H9 (cell line): ENCODE measurements around the gene CCDC148. TPM values are rescaled to one million over a fixed set of nuclear protein-coding genes. Genes with fewer than 3 reads are reported as not detected.

Source experiments
- DNase-seq: peaks from one replicate; pipeline ENCODE4 v3.0.0-alpha.2; 2017
- H2AFZ ChIP-seq: one replicate; pipeline ENCODE4 v1.6.1; 2013; ENCODE audit warnings: mild to moderate bottlenecking, low read length, control low read depth, moderate library complexity
- H2AK5ac ChIP-seq: 2 replicates; pipeline ENCODE4 v1.6.1; 2013; ENCODE audit warnings: low read length, control low read depth, mixed read lengths; ENCODE audit not compliant: insufficient read length
- H2BK120ac ChIP-seq: one replicate; pipeline ENCODE4 v1.6.1; 2013; ENCODE audit warnings: low read depth, mild to moderate bottlenecking, low read length, control low read depth, inconsistent platforms; ENCODE audit not compliant: poor library complexity, severe bottlenecking
- H2BK12ac ChIP-seq: 2 replicates; pipeline ENCODE4 v1.6.1; 2013; ENCODE audit warnings: low read length, control low read depth, mixed read lengths, low read depth; ENCODE audit not compliant: insufficient read length
- H2BK15ac ChIP-seq: 2 replicates; pipeline ENCODE4 v1.6.1; 2013; ENCODE audit warnings: low read depth, low read length, control low read depth
- H2BK20ac ChIP-seq: one replicate; pipeline ENCODE4 v1.6.1; 2013; ENCODE audit warnings: low read depth, mild to moderate bottlenecking, low read length, control low read depth, inconsistent platforms; ENCODE audit not compliant: poor library complexity, severe bottlenecking
- H2BK5ac ChIP-seq: 2 replicates; pipeline ENCODE4 v1.6.1; 2013; ENCODE audit warnings: low read length, control low read depth, mixed read lengths; ENCODE audit not compliant: insufficient read length
- H3K14ac ChIP-seq: 2 replicates; pipeline ENCODE4 v1.6.1; 2013; ENCODE audit warnings: low read length, control low read depth; ENCODE audit not compliant: insufficient read depth
- H3K18ac ChIP-seq: 2 replicates; pipeline ENCODE4 v1.6.1; 2013; ENCODE audit warnings: low read depth, mild to moderate bottlenecking, mixed read lengths, low read length, control low read depth; ENCODE audit not compliant: insufficient read length
- H3K23ac ChIP-seq: 2 replicates; pipeline ENCODE4 v1.6.1; 2013; ENCODE audit warnings: low read length, control low read depth, mixed read lengths, low read depth; ENCODE audit not compliant: insufficient read length
- H3K23me2 ChIP-seq: 2 replicates; pipeline ENCODE4 v1.6.1; 2013; ENCODE audit warnings: low read depth, mild to moderate bottlenecking, mixed read lengths, low read length, control low read depth; ENCODE audit not compliant: insufficient read length, poor library complexity, severe bottlenecking
- H3K27ac ChIP-seq: 2 replicates; pipeline ENCODE4 v1.5.1; 2013; ENCODE audit warnings: low read length, control low read depth, mixed read lengths, low read depth; ENCODE audit not compliant: insufficient read length
- H3K27me3 ChIP-seq: 2 replicates; pipeline ENCODE4 v1.6.1; 2013; ENCODE audit warnings: low read length, control low read depth, inconsistent platforms; ENCODE audit not compliant: insufficient read depth
- H3K4ac ChIP-seq: 2 replicates; pipeline ENCODE4 v1.6.1; 2013; ENCODE audit warnings: low read depth, mild to moderate bottlenecking, control low read depth, inconsistent platforms, low read length, moderate library complexity
- H3K4me1 ChIP-seq: 2 replicates; pipeline ENCODE4 v1.6.1; 2013; ENCODE audit warnings: low read length, control low read depth, inconsistent platforms; ENCODE audit not compliant: insufficient read depth
- H3K4me2 ChIP-seq: 2 replicates; pipeline ENCODE4 v1.6.1; 2013; ENCODE audit warnings: low read length, control low read depth, mixed read lengths; ENCODE audit not compliant: insufficient read length, insufficient read depth
- H3K56ac ChIP-seq: 2 replicates; pipeline ENCODE4 v1.6.1; 2013; ENCODE audit warnings: low read depth, mild to moderate bottlenecking, mixed read lengths, low read length, control low read depth; ENCODE audit not compliant: insufficient read length
- H3K79me1 ChIP-seq: 2 replicates; pipeline ENCODE4 v1.6.1; 2013; ENCODE audit warnings: low read depth, mild to moderate bottlenecking, moderate library complexity, low read length, control low read depth, inconsistent platforms; ENCODE audit not compliant: insufficient read depth, poor library complexity, severe bottlenecking
- H3K79me2 ChIP-seq: 2 replicates; pipeline ENCODE4 v1.6.1; 2013; ENCODE audit warnings: low read length, control low read depth, inconsistent platforms; ENCODE audit not compliant: insufficient read depth
- H3K9ac ChIP-seq: 2 replicates; pipeline ENCODE4 v1.6.1; 2013; ENCODE audit warnings: low read length, control low read depth, mixed read lengths; ENCODE audit not compliant: insufficient read length; ENCODE audit errors: extremely low read depth
- H3K9me3 ChIP-seq: one replicate; pipeline ENCODE4 v1.6.1; 2013; ENCODE audit warnings: low read depth, low read length, inconsistent platforms; ENCODE audit not compliant: control insufficient read depth
- H3T11ph ChIP-seq: one replicate; pipeline ENCODE4 v1.6.1; 2013; ENCODE audit warnings: mild to moderate bottlenecking, low read length, control low read depth, inconsistent platforms
- H4K20me1 ChIP-seq: one replicate; pipeline ENCODE4 v1.6.1; 2013; ENCODE audit not compliant: control insufficient read depth, insufficient read length, insufficient read depth
- H4K5ac ChIP-seq: 2 replicates; pipeline ENCODE4 v1.6.1; 2013; ENCODE audit warnings: low read depth, mild to moderate bottlenecking, mixed read lengths, low read length, control low read depth; ENCODE audit not compliant: insufficient read length
- H4K8ac ChIP-seq: replicated peaks from 2 replicates; pipeline ENCODE4 v1.6.1; 2013; ENCODE audit warnings: low read length, control low read depth, mixed read lengths, low read depth; ENCODE audit not compliant: insufficient read length
- H4K91ac ChIP-seq: 2 replicates; pipeline ENCODE4 v1.6.1; 2013; ENCODE audit warnings: low read depth, mild to moderate bottlenecking, moderate library complexity, mixed read lengths, low read length, control low read depth; ENCODE audit not compliant: insufficient read length
- H3K27ac Mint-ChIP-seq, 3 experiments: 2 replicates in 2 of 3; 3 replicates in 1 of 3; pipeline ENCODE4 v1.8.0; 2020 to 2021; ENCODE audit warnings: mixed read lengths in 3 of 3, mild to moderate bottlenecking in 1 of 3, moderate library complexity in 1 of 3
- H3K27me3 Mint-ChIP-seq: 2 replicates; pipeline ENCODE4 v1.8.0; 2021; ENCODE audit warnings: low read depth, mild to moderate bottlenecking, moderate library complexity, mixed read lengths
- H3K36me3 Mint-ChIP-seq, 3 experiments: 2 replicates in 2 of 3; 3 replicates in 1 of 3; pipeline ENCODE4 v1.8.0; 2020 to 2021; ENCODE audit warnings: low read depth in 3 of 3, mixed read lengths in 3 of 3; ENCODE audit not compliant: insufficient read depth in 1 of 3
- H3K4me1 Mint-ChIP-seq, 2 experiments: 2 replicates each; pipeline ENCODE4 v1.8.0; 2020; ENCODE audit warnings: mixed read lengths in 2 of 2
- H3K4me3 Mint-ChIP-seq, 2 experiments: 2 replicates in 1 of 2; 3 replicates in 1 of 2; pipeline ENCODE4 v1.8.0; 2020 to 2021; ENCODE audit warnings: mild to moderate bottlenecking in 2 of 2, mixed read lengths in 2 of 2, moderate library complexity in 1 of 2
- H3K9me3 Mint-ChIP-seq, 2 experiments: 2 replicates in 1 of 2; 3 replicates in 1 of 2; pipeline ENCODE4 v1.8.0; 2020; ENCODE audit warnings: mild to moderate bottlenecking in 2 of 2, mixed read lengths in 2 of 2, moderate library complexity in 1 of 2
- WGBS: extraction: QIAGEN DNeasy Blood & Tissue Kit; methylation state at CpG from one replicate; pipeline ENCODE4 v1.1.7; 2013; ENCODE audit warnings: missing lambda C conversion rate, low lambda C conversion rate, mixed read lengths; ENCODE audit not compliant: insufficient read length; ENCODE audit errors: extremely low coverage; 5-methylcytosine and 5-hydroxymethylcytosine counted together
- total RNA-seq: library from RNA; stranded (reverse); gene quantifications from 2 replicates; pipeline ENCODE4 v1.2.1, GENCODE V29; 2021
- TF ChIP-seq, protein P1 (sequence below): fragments of 200-600 bp; sonication (generic); conservative IDR thresholded peaks from 3 replicates; pipeline ENCODE4 v1.8.0; 2021; ENCODE audit warnings: antibody characterized with exemption, mild to moderate bottlenecking

CCDC148 gene
- total RNA-seq, 1 experiment from 2014 or later: 1.5 TPM

- H3K36me3 Mint-ChIP-seq: no peaks in the 10 kb centered on the region
- Histone ChIP-seq H4K91ac (no peak overlapping the region), H3K4me1 (no peaks in the 10 kb centered on the region; the same call in 1 of the 2 replicates), H3K4me2 (no peak overlapping the region), H3T11ph (no peak overlapping the region), H3K79me2 (peaks cover 8% of the 10 kb centered on the region; the same call in 1 of the 2 replicates), H2BK120ac (no peak overlapping the region), H3K14ac (no peak overlapping the region), H4K5ac (no peak overlapping the region), H2AK5ac (no peak overlapping the region), H3K18ac (no peak overlapping the region), H3K9ac (no peak overlapping the region), H3K23ac (no peak overlapping the region), H3K27me3 (no peaks in the 10 kb centered on the region), H3K9me3 (no peaks in the 10 kb centered on the region), H4K20me1 (no peaks in the 10 kb centered on the region), H2BK20ac (no peak overlapping the region), H3K79me1 (peaks cover 9% of the 10 kb centered on the region), H2BK5ac (no peak overlapping the region), H3K23me2 (no peaks in the 10 kb centered on the region), H2BK15ac (no peak overlapping the region), H4K8ac (no peak overlapping the region), H2AFZ (no peak overlapping the region), H3K4ac (no peak overlapping the region), H3K56ac (no peak overlapping the region), H3K27ac (no peak overlapping the region), H2BK12ac (no peak overlapping the region)
- H3K27me3 Mint-ChIP-seq: no peaks in the 10 kb centered on the region
- H3K4me3 Mint-ChIP-seq: no peak overlapping the region; a peak in 1 of 5 replicates
- no CpG with 5 or more reads among the region's 4 CpGs for WGBS
- no peak for DNase-seq
- no peak overlapping the region; a peak in 1 of 7 replicates for H3K27ac Mint-ChIP-seq
- TF ChIP-seq, protein P1, sequence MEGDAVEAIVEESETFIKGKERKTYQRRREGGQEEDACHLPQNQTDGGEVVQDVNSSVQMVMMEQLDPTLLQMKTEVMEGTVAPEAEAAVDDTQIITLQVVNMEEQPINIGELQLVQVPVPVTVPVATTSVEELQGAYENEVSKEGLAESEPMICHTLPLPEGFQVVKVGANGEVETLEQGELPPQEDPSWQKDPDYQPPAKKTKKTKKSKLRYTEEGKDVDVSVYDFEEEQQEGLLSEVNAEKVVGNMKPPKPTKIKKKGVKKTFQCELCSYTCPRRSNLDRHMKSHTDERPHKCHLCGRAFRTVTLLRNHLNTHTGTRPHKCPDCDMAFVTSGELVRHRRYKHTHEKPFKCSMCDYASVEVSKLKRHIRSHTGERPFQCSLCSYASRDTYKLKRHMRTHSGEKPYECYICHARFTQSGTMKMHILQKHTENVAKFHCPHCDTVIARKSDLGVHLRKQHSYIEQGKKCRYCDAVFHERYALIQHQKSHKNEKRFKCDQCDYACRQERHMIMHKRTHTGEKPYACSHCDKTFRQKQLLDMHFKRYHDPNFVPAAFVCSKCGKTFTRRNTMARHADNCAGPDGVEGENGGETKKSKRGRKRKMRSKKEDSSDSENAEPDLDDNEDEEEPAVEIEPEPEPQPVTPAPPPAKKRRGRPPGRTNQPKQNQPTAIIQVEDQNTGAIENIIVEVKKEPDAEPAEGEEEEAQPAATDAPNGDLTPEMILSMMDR: no peak
- no peaks in the 10 kb centered on the region for H3K9me3 Mint-ChIP-seq
- H3K4me1 Mint-ChIP-seq: peaks cover 59 to 64% of the 10 kb centered on the region in 2 experiments
Observed at GRCh38 chr2:158491072-158491471, 34.5 kb upstream of the CCDC148 start.
